GM19239 (cell line): ENCODE results near the gene APOBEC3B.
"Not testable (repeated sequence)": the region's sequence is repeated elsewhere in the genome, so short reads cannot be mapped to it uniquely, and the experiment has no call there.

Experiments used
- DNase-seq: peaks from one replicate; pipeline ENCODE4 v3.0.0; 2011; ENCODE audit warnings: low spot score; ENCODE audit not compliant: insufficient read length
- FAIRE-seq: peaks from 2 replicates; lab custom pipeline; 2011; peaks lifted over from hg19 to GRCh38; lab: Jason Lieb, UNC

APOBEC3B gene

DNA sequence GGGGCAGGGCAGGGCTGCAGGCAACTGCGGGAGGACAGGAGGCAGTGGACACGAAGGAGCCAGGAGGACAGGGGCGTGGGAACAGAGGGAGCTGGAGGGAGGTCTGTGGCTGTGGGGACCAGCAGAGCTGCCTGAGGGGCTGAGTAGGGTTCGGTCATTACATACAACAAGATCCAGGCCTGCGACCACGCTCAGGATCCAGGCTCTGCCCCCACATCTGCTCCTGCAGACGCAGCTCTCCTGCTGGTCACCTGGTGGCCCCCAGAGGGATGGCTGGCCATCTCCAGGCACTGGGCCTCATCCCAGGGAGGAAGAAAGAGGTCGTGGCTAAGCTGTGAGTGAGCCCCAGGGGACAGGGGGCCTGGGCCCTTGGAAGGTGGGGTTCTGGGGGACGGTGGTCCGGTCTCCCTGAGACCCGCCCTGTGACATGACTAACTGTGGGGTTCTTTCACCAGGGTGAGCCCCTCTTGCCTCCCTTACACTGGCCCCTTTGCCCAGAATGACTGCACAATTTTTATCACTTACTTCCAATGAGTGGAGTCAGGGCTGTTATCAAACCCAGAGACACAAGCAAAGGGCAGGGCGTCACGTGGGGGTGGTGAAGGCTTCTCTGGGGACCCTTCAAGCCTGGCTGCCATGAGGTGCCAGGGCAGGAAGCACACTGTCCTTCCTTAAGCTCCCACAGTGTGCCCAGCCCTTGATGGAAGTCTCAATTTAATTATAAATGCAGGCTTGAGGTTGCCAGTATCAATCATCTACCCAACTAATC is 31.4 kb upstream of the APOBEC3B start:
- FAIRE-seq: no peak
- no peak for DNase-seq

DNA sequence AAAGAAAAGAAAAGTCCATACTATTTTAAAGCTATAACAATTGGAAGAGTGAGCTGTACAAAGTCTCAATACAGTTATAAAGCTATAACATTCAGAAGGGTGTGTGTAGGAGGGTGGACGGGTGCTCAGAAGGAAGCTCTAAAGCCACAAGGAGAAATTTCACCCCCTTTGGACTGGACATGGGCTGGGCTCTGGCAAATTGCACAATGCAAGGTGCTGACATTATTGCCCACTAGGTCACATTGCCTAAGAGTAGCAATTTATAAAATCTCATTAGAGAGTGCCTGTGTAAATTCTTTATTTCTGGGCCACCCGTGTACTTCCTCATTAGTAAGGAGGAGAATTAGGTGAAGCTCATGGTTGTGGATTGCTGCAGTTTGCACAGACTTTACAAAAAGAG is 30.4 kb upstream of the APOBEC3B start:
- DNase-seq: no peak
- no peak for FAIRE-seq

DNA sequence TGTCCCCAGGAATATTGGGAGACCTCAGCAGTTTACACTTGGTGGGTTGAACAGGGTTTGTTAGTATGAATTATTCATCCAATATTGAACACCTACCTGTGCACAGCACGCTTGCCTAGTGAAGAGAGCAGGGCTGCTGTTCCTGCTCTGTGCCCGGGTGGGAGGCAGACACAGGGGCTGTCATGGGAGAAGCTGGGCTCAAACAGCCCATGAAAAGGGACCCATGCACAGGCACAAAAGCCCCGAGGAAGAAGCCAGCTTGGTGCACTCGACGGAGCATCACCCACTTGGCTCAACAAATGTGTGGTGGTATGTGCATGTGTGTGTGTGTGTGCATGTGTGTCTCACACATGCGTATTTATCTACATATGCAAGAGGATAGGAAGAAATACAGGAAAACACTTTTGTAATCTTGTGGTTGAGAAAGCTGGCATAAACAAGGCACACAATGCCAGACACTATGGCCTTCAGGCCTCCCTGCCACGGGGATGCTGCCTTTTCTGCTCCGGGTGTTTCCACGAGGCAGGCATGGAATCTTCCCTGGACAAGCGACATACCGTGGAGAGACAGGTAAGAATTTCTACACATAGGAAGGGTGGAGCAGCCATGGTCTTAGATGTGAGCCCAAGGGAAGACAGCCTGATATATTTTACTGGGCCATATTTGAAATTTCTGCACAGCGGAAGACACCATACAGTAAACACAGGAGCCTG is 29.7 kb upstream of the APOBEC3B start:
- DNase-seq (no peak), FAIRE-seq (no peak)

DNA sequence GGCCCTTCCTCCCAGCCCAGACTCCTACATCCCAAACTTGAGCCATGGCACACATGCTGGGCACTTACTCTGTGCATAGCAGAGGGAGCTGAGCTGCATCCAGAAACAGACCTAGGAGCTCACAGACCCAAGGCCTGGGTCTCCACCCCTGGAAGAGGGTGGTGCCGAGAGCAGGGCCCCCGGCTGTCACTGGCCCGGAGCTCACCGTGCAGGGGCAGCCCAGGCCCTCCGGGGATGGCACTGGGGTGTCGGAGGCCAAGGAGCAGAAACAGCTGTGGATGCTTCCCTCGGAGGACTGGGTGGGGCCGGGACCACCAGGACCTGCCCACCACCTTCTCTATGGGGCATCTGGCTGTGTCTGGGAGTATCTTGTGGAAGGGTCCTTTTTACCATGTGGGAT is 29.1 kb upstream of the APOBEC3B start:
- DNase-seq (no peak), FAIRE-seq (peak; percentile 14)

DNA sequence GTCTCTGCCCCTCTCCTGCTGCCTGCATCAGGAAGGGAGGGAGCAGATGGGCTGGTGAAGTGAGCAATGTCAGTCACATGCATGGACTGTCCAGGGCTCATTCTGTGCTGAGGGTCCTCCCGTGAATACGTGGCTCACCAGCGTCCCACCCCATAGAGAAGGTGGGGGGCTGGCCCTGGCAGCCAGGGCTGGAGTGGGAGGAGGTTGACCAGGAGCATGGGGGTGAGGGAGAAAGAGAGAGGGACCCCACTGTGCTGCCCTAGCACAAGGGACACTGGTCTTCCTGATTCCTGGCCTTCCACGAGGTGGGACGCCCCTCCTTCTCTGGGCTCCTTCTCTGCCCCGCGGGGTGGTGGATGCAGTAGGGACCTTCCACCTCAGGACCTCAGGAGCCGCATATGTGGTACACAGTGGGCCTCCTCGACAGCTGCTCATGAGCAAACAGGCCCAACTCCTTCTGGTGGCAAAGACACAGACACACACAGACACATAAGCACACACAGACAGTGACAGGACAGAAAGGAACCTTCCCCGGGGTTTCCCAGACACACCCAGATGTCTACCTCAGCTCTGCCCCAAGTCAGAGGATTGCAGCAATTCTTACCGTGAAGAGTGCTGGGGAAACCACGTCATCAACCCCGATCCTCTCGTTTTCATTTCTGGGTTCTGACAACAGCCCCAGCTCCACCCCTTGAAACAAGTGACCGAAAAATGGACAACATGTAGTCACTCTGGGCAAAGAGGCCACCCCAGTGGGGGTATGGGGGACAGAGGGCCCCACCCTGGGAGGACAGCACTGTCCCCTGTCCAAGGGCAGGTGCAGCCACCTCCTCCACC is 28.4 kb upstream of the APOBEC3B start:
- DNase-seq (peak; percentile 85), FAIRE-seq (peak; percentile 99)

DNA sequence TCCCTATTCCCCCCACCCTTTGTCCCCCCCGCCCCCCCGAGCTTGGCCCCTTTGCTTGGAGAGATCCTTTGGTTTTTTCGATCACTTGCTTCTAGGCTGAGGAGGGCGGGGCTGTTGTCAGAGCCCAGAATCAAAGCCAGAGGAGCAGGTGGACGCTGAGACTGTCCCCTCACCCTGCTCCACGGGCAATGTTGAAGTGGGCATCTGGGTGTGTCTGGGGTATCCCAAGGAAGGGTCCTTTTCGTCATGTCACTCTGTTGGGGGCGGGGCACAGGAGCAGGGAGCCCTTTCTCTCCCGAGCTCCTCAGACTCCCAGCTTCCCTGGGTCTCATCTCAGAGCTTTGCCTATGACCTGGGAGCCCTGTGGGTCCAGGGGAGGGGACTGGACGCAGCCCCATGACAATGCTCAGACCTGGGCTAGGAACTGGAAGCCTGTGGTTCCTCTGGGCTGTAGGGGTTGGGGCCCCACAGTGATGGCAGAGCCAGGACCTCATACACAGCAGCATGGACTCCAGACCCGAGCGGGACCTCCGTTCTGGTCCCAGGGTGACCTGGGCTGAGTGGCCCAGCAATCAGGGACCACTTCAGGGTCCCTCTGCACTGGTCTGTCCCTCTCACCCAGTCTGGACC is 27.6 kb upstream of the APOBEC3B start:
- peak; percentile 14 for FAIRE-seq
- no peak for DNase-seq

DNA sequence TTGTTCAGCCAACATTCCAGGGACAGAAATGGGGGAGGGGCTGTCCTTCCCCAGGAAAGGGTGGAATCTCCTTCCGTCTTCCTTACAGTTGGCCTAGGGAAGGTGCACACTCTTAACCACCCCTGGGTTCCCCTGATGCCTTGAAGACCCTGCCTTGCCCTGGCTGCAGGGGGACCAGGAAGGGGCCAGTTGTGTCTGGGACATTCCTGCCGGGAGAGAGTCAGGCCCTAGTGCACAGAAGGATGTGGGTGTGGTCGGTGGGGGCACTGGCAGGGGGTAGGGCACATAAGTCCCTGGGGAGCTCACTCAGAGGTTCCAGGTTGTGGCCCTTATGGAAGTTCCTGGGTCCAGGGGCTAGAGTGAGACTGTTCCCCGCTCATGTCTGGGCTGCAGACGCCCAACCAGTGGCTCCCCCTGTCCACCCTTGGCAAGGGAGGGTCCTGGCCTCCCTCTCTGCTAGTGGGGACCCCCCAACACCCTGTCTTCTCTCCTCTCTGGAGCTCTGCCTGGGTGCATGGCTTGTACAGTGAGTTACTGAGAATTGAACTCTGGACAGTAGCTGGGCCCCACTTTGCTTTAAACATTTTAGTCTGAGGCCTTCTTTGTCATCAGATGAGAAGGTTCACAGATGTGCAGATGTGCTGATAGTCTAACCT is 26.8 kb upstream of the APOBEC3B start:
- FAIRE-seq (no peak), DNase-seq (no peak)

DNA sequence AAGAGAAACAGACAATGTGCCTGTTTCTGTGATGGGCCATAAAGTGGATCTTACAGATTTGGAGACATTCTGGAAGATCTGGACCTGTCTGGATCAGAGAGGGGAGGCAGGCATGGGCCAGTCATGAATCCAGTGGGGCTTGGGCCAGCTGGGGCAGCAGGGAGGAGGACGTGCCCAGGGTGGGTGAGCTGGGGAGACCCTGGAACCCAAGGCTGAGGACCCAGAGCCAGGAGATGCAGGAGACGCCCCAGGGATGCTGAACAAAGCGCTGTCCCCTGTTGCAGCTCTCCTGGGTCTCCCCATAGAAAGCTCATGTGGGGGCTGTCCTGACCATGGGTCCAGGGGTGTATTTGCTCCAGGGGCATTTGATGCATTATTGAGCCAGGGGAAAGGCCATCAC is 26.2 kb upstream of the APOBEC3B start:
- FAIRE-seq: no peak
- DNase-seq: no peak

DNA sequence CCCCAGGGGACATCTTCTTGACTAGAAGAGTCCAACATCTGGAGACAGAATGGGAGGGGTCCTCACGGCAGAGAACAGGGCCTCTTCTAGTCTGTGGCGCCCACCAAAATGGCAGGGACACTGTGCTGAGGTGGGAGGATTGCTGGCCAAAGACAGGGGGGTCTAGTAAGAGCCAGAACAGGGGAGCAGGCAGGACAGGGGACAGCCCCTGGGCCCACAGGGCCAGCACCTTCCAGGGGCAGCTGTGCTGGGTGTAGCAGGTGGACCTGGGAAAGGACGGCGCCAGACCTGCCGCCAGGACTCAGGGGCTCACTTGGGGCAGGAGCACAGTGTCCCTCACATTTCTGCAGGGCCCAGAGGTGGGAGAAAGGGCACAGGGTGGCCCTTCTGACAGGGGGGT is 25.6 kb upstream of the APOBEC3B start:
- DNase-seq (no peak), FAIRE-seq (no peak)

DNA sequence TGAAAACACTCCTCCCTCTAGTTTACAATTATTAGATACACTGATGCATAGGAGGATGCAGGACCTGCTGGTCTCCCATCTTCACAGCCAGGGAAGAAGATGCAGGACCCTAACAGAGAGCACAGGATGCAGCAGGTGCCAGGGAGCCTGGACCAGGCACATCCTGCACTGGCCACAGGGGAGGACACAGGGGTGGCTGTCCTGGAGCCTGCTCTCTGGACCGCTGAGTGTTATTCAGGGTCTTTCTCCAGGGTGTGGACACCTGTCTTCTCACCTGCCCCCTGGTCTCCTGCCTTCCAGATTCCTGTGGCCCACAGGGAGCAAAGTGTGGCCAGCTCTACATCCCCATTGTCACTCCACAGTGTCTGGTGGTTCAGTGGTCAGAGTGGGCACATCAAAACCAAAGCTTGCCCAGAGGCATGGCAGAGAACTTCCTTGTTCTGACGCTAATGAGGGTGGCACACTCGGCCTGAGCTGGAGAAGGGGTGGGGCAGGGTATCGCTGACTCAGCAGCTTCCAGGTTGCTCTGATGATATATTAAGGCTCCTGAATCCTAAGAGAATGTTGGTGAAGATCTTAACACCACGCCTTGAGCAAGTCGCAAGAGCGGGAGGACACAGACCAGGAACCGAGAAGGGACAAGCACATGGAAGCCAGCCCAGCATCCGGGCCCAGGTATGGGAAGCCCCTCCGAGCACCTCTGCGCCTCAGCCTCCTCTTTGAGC is 24.9 kb upstream of the APOBEC3B start, which contains the start of gene APOBEC3A:
Gene APOBEC3A, plus strand, starts transcription at position 564 of the 725 bp plus-strand sequence. Its CDS starts 83 bp downstream, at position 647.
- FAIRE-seq: no peak

DNA sequence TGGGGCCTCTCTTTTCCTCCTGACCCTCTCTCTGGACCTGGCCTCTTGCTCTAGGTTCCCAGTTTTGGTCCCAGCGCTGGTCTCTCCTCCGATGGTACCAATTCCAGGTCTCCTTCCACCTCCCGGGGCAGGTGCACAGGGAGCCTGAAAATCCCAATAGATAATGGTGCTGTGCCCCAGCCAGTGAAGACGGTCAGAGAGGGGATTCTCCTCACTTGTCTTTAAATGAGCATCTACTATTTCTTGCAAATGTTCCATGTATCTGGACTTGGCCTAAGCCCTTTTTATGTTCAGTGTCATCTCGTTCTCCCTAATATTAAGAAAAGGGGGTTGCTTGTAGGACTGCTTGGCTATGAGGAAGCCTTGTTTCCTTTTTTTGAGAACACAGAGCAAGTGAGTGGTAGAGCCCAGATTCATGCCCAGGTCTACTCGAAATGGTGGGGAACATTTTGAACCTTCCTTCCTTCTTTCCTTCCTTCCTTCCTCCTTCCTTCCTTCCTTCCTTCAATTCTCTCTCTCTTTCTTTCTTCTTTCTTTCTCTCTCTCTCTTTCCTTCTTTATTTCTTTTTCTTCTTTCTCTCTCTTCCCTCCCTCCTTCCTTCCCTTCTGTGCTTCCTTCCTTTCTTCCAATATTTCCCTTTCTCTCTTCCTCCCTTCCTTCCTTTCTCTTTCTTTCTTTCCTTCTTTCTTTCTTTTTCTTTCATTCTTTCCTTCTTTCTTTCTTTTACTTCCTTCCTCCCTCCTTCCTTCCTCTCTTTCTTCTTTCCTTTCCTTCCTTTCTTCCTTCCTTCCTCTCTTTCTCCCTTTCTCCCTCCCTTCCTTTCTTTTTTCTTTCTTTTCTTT is 24.1 kb upstream of the APOBEC3B start:
- no peak for DNase-seq
- peak; percentile 18 for FAIRE-seq

More for the DNA sequence above, 24.9 kb upstream of the APOBEC3B start, which contains the start of gene APOBEC3A:
- DNase-seq: no peak

DNA sequence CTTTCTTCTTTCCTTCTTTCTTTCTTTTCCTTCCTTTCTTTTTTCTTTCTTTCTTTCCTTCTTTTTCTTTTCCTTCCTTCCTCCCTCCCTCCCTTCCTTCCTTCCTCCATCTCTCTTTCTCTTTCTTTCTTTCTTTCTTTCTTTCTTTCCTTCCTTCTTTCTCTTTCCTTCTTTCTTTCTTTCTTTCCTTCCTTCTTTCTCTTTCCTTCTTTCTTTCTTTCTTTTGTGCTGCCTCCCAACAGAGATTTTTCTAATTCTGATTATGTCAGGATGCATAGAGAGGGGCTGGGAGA is 23.6 kb upstream of the APOBEC3B start:
- FAIRE-seq, DNase-seq: not testable (repeated sequence)

DNA sequence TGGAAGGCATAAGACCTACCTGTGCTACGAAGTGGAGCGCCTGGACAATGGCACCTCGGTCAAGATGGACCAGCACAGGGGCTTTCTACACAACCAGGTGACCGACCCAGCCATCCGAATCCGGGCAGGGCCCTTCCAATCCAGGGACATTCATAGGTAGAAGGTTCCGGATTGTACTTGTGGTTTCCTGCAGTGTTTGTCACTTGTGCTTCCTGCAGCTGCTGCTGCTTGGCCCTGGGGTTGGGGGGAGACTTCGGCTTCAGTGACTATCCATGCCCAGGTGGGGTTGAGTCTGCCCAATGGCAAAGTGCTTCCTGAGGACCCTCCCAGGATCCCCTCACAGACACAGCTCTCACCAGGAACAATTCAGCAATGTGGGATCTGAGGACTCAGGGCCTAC is 22.6 kb upstream of the APOBEC3B start:
- FAIRE-seq (no peak), DNase-seq (no peak)

DNA sequence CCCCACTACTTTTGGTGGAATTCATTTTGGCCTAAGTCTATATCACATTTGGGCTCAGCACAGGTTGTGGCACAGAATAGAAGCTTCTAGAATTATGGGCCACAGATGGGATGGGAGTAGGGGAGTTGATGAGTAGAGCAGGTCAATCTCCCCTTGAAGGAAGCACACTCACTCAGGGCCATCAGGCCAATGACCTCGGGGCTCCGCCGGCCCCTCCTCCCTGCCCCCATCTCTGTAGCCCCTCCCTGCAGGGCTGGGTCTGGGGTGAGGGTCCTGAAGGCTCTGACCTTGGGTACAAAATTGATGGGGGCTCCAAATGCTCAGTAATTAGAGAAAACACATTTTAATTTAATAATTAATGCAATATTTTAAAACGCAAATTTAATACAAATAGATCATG is 21.5 kb upstream of the APOBEC3B start:
- not testable (repeated sequence) for FAIRE-seq, DNase-seq

DNA sequence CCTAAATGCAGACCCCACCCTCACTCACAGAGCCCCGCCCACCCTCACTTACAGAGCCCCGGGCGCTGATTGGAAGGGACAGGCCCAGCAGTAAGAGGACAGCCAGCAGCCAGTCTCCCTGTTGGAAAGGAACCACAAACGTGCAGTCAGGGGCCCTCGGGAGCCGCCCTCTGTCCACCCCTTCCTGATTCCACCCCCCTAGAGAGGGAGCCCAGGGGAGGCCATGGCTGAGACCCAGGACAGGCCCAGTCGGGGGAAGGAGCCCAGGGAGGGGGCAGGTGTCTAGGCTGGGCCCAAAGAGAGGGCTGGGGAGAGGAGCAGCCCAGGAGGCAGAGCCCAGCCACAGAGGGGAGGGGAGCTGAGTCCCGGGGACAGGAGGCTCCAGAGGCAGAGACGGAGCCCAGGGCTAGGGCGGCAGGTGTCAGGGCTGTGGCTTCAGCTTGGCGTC is 18.8 kb upstream of the APOBEC3B start:
- FAIRE-seq: peak; percentile 47
- DNase-seq: not testable (repeated sequence)

DNA sequence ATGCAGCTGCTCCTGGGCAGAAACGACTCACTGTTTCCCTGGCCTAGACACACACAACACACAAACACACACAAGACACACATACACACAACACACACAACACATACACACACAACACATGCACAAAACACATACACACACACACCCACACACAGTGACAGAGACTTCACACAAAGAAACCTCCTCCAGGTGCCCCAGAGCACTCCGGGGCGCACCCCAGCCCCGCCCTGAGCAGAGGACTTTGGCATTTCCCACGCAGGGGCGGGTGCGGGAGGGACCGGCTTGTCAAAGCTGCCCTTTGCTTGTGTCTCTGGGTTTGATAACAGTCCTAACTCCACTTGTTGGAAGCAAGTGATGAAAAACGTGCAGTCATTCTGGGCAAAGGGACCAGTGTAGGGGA is 18.3 kb upstream of the APOBEC3B start:
- no peak for DNase-seq
- FAIRE-seq: no peak

DNA sequence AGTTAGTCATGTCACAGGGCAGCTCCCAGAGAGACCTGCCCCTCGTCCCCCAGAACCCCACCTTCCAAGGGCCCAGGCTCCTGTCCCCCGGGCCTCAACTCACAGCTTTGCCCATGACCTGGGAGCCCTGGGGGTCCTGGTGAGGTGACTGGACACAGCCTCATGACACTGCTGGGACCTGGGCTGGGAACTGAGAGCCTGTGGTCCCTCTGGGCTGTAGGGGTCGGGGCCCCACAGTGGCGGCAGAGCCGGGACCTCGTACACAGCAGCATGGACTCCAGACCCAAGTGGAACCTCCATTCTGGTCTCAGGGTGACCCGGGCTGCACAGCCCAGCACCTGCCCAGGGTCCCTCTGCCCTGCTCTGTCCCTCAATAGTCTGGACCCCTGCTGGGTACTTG is 17.8 kb upstream of the APOBEC3B start:
- DNase-seq: no peak
- FAIRE-seq: no peak

DNA sequence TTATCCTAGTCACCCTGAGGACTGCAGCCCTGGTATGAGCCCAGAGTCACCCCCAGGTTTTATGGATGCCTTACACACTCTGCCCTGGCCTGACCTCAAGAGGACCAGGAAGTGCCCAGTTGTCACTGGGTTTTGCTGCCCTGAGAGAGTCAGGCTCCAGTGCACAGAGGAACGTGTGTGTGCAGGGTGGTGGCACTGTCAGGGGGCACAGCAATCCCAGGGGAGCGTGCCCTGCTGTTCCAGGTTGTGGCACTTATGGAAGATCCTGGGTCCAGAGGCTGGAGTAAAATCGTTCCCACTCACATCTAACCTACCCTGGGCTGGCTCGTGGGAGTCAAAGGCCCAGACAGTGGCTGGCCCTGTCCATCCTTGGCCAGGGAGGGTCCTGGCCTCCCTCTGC is 17.2 kb upstream of the APOBEC3B start:
- FAIRE-seq: no peak
- DNase-seq: no peak
